Mucosa of rectum (tissue), 2 donors: ENCODE measurements around the gene MARCKS.
A peak's percentile ranks its signal among the peaks of the same experiment; 100 is the strongest.
"Not testable (repeated sequence)": the region's sequence is repeated elsewhere in the genome, so short reads cannot be mapped to it uniquely, and the experiment has no call there.

ENCODE experiments used
- H3K27ac ChIP-seq, 2 donors: one replicate each; pipeline ENCODE4 v1.7.0; 2013; ENCODE audit warnings: inconsistent platforms in 2 of 2, low read depth in 2 of 2, low read length in 2 of 2
- H3K27me3 ChIP-seq, 2 donors: one replicate each; pipeline ENCODE4 v1.7.0; 2013; ENCODE audit warnings: low read length in 2 of 2; ENCODE audit not compliant: control insufficient read depth in 2 of 2, insufficient read depth in 2 of 2
- H3K36me3 ChIP-seq, 2 donors: one replicate each; pipeline ENCODE4 v1.7.0; 2013; ENCODE audit warnings: low read length in 2 of 2; ENCODE audit not compliant: control insufficient read depth in 2 of 2, insufficient read depth in 2 of 2
- H3K4me1 ChIP-seq, 2 donors: one replicate each; pipeline ENCODE4 v1.7.0; 2013; ENCODE audit warnings: low read length in 2 of 2, mild to moderate bottlenecking in 1 of 2; ENCODE audit not compliant: control insufficient read depth in 2 of 2, insufficient read depth in 2 of 2
- H3K4me3 ChIP-seq, 2 donors: one replicate each; pipeline ENCODE4 v1.7.0; 2013; ENCODE audit warnings: low read length in 2 of 2
- H3K9ac ChIP-seq, 2 donors: one replicate each; pipeline ENCODE4 v1.7.0; 2013; ENCODE audit warnings: low read length in 2 of 2, low read depth in 1 of 2, mild to moderate bottlenecking in 1 of 2
- H3K9me3 ChIP-seq, 2 donors: one replicate each; pipeline ENCODE4 v1.7.0; 2013; ENCODE audit warnings: low read length in 2 of 2; ENCODE audit not compliant: control insufficient read depth in 2 of 2
- donor health status: healthy.
- donor health status: Normal muscosa, but diverticular disease.

MARCKS gene

DNA sequence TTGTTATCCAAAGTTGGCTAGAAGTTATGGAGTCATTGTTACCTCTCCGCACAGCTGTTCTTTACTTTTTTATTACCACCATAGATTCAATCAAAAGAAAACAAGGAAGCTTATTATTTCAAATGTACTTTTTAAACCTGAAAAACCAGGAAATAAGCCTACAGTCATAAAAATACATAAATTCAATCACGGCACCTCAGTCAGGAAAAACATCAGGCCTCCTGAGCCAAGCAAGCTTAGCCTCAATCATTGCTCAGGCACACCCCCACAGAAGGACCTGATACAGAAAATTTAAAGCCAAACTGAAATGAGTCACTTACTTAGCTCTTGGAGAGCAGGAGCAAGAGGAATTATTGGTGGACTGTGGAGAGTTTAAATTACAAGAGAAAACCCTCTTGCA lies 44.3 kb downstream of the MARCKS start:
- H3K36me3 ChIP-seq = no peaks in the 10 kb centered on the region
- no peaks in the 10 kb centered on the region for H3K9me3 ChIP-seq
- H3K4me1 ChIP-seq = peaks cover 2 to 15% of the 10 kb centered on the region in 2 donors
- no peak overlapping the region for H3K9ac ChIP-seq
- H3K4me3 ChIP-seq = no peak overlapping the region
- H3K27ac ChIP-seq = no peak overlapping the region
- H3K27me3 ChIP-seq = no peaks in the 10 kb centered on the region

DNA sequence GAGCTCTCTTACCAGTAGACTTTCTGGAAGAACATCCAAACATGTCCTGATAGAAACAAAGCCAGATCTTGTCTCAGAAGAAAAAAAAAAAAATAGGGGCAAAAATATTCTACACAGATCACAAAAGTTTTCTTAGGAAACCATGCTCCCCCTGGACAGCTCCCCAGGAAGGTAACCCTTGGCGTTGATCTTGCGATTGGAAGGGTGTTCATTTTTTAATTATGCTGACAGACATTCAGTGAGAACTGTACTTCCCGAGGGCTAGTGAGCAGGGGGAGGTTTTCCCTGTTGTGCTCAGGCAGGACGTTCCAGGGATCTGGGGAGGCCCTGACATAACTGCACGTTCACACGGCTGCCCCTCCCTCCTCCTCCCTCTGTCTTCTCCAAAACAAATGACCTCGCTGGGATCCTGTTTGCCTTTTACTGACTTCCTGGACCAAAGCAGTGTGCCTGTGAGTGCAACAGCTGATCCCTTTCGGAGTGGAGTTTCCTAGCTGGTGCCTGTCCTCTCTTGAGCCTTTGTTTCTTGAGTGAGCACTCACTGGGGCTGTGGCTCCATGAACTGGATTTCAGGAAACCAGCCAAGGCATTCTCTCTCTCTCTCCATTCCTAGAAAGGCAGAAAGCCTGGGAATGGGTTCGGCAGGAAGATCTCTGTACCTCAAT lies 46.7 kb downstream of the MARCKS start:
- peak overlapping the region in 1 of 2 donors; percentile 53 for H3K27ac ChIP-seq
- H3K4me1 ChIP-seq = peaks cover 2 to 15% of the 10 kb centered on the region in 2 donors
- H3K27me3 ChIP-seq = no peaks in the 10 kb centered on the region
- peak overlapping the region in 1 of 2 donors; percentile 12 for H3K4me3 ChIP-seq
- no peaks in the 10 kb centered on the region for H3K36me3 ChIP-seq
- H3K9me3 ChIP-seq = no peaks in the 10 kb centered on the region
- H3K9ac ChIP-seq = peak overlapping the region in 1 of 2 donors; percentile 28

DNA sequence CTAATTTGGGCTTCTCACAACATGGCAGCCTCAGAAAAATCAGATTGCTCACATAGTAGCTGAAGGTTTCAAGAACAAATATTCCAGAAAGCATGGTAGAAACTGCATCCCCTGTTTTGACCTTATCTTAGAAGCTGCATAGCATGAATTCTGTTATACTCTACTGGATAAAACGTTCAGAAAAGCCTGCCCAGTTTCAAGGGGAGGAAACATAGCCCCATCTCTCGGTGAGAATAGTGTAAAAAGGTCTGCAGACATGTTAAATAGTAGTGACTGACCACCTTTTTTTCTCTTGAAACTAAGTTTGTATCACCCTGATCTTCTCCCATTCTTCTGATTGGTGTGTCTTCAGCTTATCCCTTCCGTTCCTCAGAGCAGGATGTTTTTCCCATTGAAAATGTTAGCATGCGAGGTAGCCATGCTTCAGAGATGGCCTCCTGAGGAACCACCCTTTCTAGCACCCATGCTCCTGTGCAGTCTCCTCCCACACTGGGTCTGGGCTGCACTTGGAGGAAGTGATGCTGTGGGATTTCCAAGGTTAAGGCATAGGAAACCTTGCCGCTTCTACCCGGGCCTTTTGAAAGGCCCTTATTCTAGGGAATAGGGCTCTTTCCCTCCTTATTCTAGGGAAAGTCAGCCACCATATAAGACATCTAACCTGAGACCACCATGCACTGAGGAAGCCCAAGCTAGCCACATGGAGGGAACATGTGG lies 50.1 kb downstream of the MARCKS start:
- H3K4me1 ChIP-seq = peaks cover 2 to 10% of the 10 kb centered on the region in 2 donors
- no peaks in the 10 kb centered on the region for H3K27me3 ChIP-seq
- H3K9me3 ChIP-seq = no peaks in the 10 kb centered on the region
- no peak overlapping the region for H3K9ac ChIP-seq
- no peaks in the 10 kb centered on the region for H3K36me3 ChIP-seq
- H3K27ac ChIP-seq = no peak overlapping the region
- H3K4me3 ChIP-seq = no peak overlapping the region

DNA sequence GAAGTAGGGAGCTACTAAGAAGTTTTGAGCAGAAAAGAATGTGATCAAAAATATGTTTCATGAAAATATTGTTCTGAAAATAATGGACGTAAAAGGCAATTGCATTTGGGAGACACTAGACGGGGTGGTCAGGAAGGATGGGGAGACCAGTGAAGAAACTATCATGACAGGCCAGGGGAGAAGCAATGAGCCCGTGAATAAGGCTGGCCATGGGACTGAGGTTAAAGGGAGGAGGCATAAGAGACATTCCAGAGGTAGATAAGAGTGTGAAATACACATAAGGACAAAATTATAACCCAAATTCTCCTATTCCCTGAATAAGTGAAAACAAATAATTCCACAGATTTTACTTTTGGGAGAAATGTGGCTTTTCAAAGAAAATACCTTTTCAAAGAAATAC lies 51.7 kb downstream of the MARCKS start:
- no peak overlapping the region for H3K9ac ChIP-seq
- no peaks in the 10 kb centered on the region for H3K27me3 ChIP-seq
- H3K36me3 ChIP-seq = no peaks in the 10 kb centered on the region
- H3K4me1 ChIP-seq = peaks cover 2 to 8% of the 10 kb centered on the region in 2 donors
- H3K27ac ChIP-seq = no peak overlapping the region
- no peak overlapping the region for H3K4me3 ChIP-seq
- no peaks in the 10 kb centered on the region for H3K9me3 ChIP-seq

DNA sequence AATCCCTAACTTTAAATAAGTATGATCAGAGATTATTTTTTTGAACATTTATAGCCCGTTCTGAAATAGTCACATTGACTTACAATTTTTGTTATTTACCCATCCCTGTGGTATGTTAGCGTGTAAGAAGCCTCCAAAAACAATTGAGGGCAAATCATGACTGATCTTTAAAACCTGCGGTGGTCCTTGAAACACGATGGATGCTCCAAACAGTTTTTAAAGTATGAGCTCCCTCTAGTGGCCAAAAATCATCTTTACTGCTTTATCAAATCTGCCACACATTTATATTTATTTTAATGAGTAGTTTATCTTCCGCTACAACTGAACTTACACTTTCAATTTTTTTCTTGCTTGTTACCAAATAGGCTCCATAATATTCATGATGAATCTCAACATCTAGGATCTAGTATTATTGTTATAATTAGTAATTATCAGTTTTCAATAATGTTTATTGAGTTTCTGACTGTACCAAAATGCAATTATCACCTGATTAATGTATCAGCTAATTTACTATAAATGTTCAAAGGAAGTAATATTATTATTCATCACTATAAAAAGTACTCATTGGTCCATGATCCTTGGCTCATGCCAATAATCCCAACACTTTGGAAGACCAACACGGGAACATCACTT lies 52.2 kb downstream of the MARCKS start:
- no peaks in the 10 kb centered on the region for H3K36me3 ChIP-seq
- no peaks in the 10 kb centered on the region for H3K27me3 ChIP-seq
- peaks cover 2% of the 10 kb centered on the region in 2 donors for H3K4me1 ChIP-seq
- no peak overlapping the region for H3K4me3 ChIP-seq
- no peaks in the 10 kb centered on the region for H3K9me3 ChIP-seq
- no peak overlapping the region for H3K9ac ChIP-seq
- H3K27ac ChIP-seq = no peak overlapping the region

DNA sequence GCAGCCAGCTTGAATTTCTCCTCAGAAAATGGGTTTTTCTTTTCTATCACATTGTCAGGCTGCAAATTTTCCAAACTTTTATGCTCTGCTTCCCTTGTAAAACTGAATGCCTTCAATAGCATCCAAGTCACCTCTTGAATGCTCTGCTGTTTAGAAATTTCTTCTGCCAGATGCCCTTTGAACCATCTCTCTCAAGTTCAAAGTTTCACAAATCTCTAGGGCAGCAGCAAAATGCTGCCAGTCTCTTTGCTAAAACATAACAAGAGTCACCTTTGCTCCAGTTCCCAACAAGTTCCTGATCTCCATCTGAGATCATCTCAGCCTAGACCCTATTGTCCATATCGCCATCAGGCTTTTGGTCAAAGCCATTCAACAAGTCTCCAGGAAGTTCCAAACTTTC lies 53.1 kb downstream of the MARCKS start:
- H3K36me3 ChIP-seq, H3K9me3 ChIP-seq, H3K4me3 ChIP-seq, H3K27ac ChIP-seq, H3K9ac ChIP-seq, H3K4me1 ChIP-seq, H3K27me3 ChIP-seq: not testable (repeated sequence)
